IPS-18c (cell line): Measurements from ENCODE around the gene CBY3.
"Not testable (repeated sequence)": the region's sequence is repeated elsewhere in the genome, so short reads cannot be mapped to it uniquely, and the experiment has no call there.

ENCODE experiments used
- H3K4me3 ChIP-seq: 2 replicates; pipeline ENCODE4 v1.7.0; 2013; ENCODE audit warnings: low read depth, mild to moderate bottlenecking, low read length, moderate library complexity; ENCODE audit not compliant: insufficient read depth
- H3K9me3 ChIP-seq: one replicate; pipeline ENCODE4 v1.6.1; 2013; ENCODE audit warnings: mild to moderate bottlenecking, low read length, moderate library complexity; ENCODE audit not compliant: control insufficient read depth, insufficient read depth

Gene CBY3

DNA sequence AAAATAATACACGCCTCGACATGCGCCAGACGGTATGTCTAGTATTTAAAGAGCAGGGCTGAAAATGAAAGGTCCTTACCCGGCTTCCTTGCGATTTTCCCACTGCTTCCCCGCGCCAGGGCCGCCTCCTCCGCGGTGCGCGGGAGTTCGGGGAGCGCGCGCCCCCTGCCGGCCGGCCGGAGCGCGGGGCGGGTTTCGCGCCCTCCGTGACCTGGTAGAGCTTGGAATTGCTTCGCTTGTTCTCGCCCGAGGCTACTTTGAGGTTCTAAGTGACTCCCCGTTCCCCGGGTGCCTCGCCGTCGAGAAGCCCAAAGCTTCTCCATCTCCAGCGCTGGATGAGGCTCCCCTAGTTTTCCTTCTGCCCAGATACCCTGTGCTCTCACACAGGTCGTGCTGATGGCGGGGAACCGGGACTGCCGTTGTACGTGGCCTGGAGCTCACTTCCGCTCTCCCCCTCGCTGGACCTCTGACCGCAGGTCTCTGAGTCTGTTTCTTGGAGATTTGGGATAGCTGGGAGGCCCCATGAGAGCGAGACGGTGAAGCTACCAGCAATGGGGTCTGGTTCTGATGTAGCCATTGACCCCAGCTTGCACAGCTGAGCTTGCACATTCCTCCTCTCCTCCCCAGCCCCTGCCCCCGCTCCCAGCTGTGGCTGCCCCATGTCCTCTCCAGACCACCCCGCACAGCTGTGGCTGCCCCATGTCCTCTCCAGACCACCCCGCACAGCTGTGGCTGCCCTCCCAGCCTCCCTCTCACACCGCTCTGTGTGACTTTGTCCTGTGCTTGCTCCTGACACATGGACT lies 46.3 kb downstream of the CBY3 start:
- not testable (repeated sequence) for H3K4me3 ChIP-seq

DNA sequence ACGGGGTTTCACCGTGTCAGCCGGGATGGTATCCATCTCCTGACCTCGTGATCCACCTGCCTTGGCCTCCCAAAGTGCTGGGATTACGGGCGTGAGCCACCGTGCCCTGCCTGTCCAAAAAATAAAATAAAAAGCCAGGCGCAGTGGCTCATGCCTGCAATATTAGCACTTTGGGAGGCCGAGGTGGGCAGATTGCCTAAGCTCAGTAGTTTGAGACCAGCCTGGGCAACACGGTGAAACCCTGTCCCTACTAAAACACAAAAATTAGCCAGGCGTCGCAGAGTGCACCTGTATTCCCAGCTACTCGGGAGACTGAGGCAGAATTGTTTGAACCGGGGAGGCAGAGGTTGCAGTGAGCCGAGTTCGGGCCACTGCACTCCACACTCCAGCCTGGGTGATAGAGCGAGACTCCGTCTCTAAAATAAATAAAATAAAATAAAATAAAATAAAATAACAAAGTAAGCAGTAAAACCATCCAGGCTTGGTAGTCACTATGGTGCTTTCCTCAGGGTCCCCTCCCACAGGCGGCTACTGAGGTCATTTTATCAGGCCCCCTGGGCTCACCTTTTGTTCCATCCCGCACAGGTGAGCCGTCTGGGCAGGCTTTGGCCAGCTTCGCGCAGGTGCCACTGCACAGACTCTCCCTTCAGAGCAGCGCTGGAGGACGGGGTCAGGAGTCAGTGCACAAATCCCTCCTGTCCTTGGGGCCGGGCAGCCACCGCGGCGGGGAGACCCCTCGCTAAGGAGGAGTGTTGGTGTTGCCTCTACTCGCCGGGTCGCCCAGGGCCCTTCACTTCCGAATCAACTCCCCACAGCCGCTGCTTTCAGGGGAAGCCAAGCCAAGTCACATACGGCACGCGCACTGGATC lies 47.1 kb downstream of the CBY3 start:
- H3K4me3 ChIP-seq: not testable (repeated sequence)

More for the DNA sequence above, 46.3 kb downstream of the CBY3 start:
- not testable (repeated sequence) for H3K9me3 ChIP-seq

More for the DNA sequence above, 47.1 kb downstream of the CBY3 start:
- H3K9me3 ChIP-seq: not testable (repeated sequence)
